ENCODE results near the gene RANBP3. TPM values are rescaled to one million over a fixed set of nuclear protein-coding genes. Genes with fewer than 3 reads are reported as not detected.

The RANBP3 gene
- total RNA-seq, 4 donors from 2014 or later = 58.9 to 175 (median 65.0) TPM

GRCh38 chr19:5926641-5927440 is 51.1 kb downstream of the RANBP3 start:
- peak; percentile 13 to 45 (median 23) for TF ChIP-seq POLR2AphosphoS5 (IDR thresholded peaks at IDR 0.05)
- no peak for TF ChIP-seq EP300 (IDR thresholded peaks at IDR 0.05; ENCODE audit: low read depth)
- intact Hi-C loops (cut with DNase I; ENCODE audit: low total_unique reads) (no loop called here), in situ Hi-C loops (cut with MboI; ENCODE audit: low pct_ligation_motif_present in 1 of 4, low pct_unique_long_range_greater_than_20kb in 1 of 4, low sequenced_read_pairs in 3 of 4) (no loop called here)
- H3K4me3 ChIP-seq = no peak overlapping the region
- peaks cover 0 to 29% (median 8%) of the 10 kb centered on the region in 4 donors for H3K36me3 ChIP-seq
- H3K9me3 ChIP-seq = no peaks in the 10 kb centered on the region
- peak overlapping the region; percentile 75 to 83 (median 82) for H3K27ac ChIP-seq
- peaks cover 15 to 31% (median 24%) of the 10 kb centered on the region in 4 donors for H3K4me1 ChIP-seq
- H3K27me3 ChIP-seq = no peaks in the 10 kb centered on the region
- peak; percentile 33 for DNase-seq
- 72 to 73% methylated on average over 8 to 14 of the region's 14 CpGs for WGBS, 2 donors (ENCODE audit: low coverage in 1 of 2)

- H3K36me3 ChIP-seq = peaks cover 0 to 34% (median 8%) of the 10 kb centered on the region in 4 donors
- intact Hi-C loops (cut with DNase I; ENCODE audit: low total_unique reads) = no loop called here
- 58 to 61% methylated on average over 12 to 18 of the region's 18 CpGs for WGBS, 2 donors (ENCODE audit: low coverage in 1 of 2)
- no peaks in the 10 kb centered on the region for H3K9me3 ChIP-seq
- H3K4me3 ChIP-seq = no peak overlapping the region
- in situ Hi-C loops (cut with MboI; ENCODE audit: low pct_ligation_motif_present in 1 of 4, low pct_unique_long_range_greater_than_20kb in 1 of 4, low sequenced_read_pairs in 3 of 4) = no loop called here
- peak; percentile 46 for DNase-seq
- TF ChIP-seq POLR2A (IDR thresholded peaks at IDR 0.05) (no peak), EP300 (IDR thresholded peaks at IDR 0.05; ENCODE audit: low read depth) (no peak), POLR2AphosphoS5 (IDR thresholded peaks at IDR 0.05) (no peak), CTCF (IDR thresholded peaks at IDR 0.05) (no peak)
- H3K27ac ChIP-seq = peak overlapping the region; percentile 75 to 83 (median 82)
- H3K27me3 ChIP-seq = no peaks in the 10 kb centered on the region
- peaks cover 15 to 31% (median 24%) of the 10 kb centered on the region in 4 donors for H3K4me1 ChIP-seq
Observed at GRCh38 chr19:5925830-5926427, 52.0 kb downstream of the RANBP3 start.

- peaks cover 0 to 45% (median 15%) of the 10 kb centered on the region in 4 donors for H3K36me3 ChIP-seq
- no peak for DNase-seq
- H3K9me3 ChIP-seq = no peaks in the 10 kb centered on the region
- H3K27me3 ChIP-seq = no peaks in the 10 kb centered on the region
- in situ Hi-C loops (cut with MboI; ENCODE audit: low pct_ligation_motif_present in 1 of 4, low pct_unique_long_range_greater_than_20kb in 1 of 4, low sequenced_read_pairs in 3 of 4) (no loop called here), intact Hi-C loops (cut with DNase I; ENCODE audit: low total_unique reads) (no loop called here)
- no peak overlapping the region for H3K4me3 ChIP-seq
- no peak overlapping the region for H3K27ac ChIP-seq
- peaks cover 15 to 26% (median 24%) of the 10 kb centered on the region in 4 donors for H3K4me1 ChIP-seq
- TF ChIP-seq POLR2AphosphoS5 (IDR thresholded peaks at IDR 0.05) (no peak), CTCF (IDR thresholded peaks at IDR 0.05) (no peak), EP300 (IDR thresholded peaks at IDR 0.05; ENCODE audit: low read depth) (no peak), POLR2A (IDR thresholded peaks at IDR 0.05) (no peak)
- 90% methylated on average over 14 of the region's 16 CpGs; no CpG with 5 or more reads in 1 of the 2 donors for WGBS, 2 donors (ENCODE audit: low coverage in 1 of 2)
Observed at GRCh38 chr19:5923356-5923755, 54.6 kb downstream of the RANBP3 start.

GRCh38 chr19:5922161-5922545 is 55.8 kb downstream of the RANBP3 start:
- H3K4me1 ChIP-seq = peaks cover 13 to 21% (median 19%) of the 10 kb centered on the region in 4 donors
- H3K4me3 ChIP-seq = no peak overlapping the region
- TF ChIP-seq CTCF (IDR thresholded peaks at IDR 0.05) (no peak), EP300 (IDR thresholded peaks at IDR 0.05; ENCODE audit: low read depth) (no peak), POLR2A (IDR thresholded peaks at IDR 0.05) (no peak), POLR2AphosphoS5 (IDR thresholded peaks at IDR 0.05) (no peak)
- H3K36me3 ChIP-seq = peaks cover 0 to 56% (median 18%) of the 10 kb centered on the region in 4 donors
- no peak for DNase-seq
- WGBS, 2 donors (ENCODE audit: low coverage in 1 of 2) = 92% methylated on average over 6 to 12 of the region's 12 CpGs
- no peak overlapping the region for H3K27ac ChIP-seq
- H3K9me3 ChIP-seq = no peaks in the 10 kb centered on the region
- no peaks in the 10 kb centered on the region for H3K27me3 ChIP-seq
- in situ Hi-C loops (cut with MboI; ENCODE audit: low pct_ligation_motif_present in 1 of 4, low pct_unique_long_range_greater_than_20kb in 1 of 4, low sequenced_read_pairs in 3 of 4) = no loop called here
- intact Hi-C loops (cut with DNase I; ENCODE audit: low total_unique reads) = no loop called here
